ENCODE data around the gene NEK5. TPM values are rescaled to one million over a fixed set of nuclear protein-coding genes. Genes with fewer than 3 reads are reported as not detected.

The NEK5 gene
- polyA plus RNA-seq, 3 donors, result 0.07 TPM; not detected in 2

GRCh38 chr13:51999921-52000320, 129.0 kb downstream of the NEK5 start:
- H4K20me1 ChIP-seq (ENCODE audit: insufficient read depth, low read length), result no peaks in the 10 kb centered on the region
- intact Hi-C loops (cut with micrococcal nuclease), result loop anchor here in 1 of 2 donors (10.0 kb wide), 1 partner anchor 125 kb away; the partner anchor contains the start of gene NEK5
- TF ChIP-seq CTCF (IDR thresholded peaks at IDR 0.05), result no peak
- no peaks in the 10 kb centered on the region for H3K27me3 ChIP-seq (ENCODE audit: control insufficient read depth in 2 of 2, insufficient read depth in 2 of 2, low read length in 2 of 2)
- H2AFZ ChIP-seq (ENCODE audit: insufficient read depth, low read depth, low read length, poor library complexity, severe bottlenecking), result no peak overlapping the region
- no peak overlapping the region for H3K4me2 ChIP-seq (replicated peaks; ENCODE audit: extremely low read depth, low read length, poor library complexity, severe bottlenecking)
- Mint-ChIP-seq H3K9me3 (no peaks in the 10 kb centered on the region), H3K4me3 (no peak overlapping the region), H3K27ac (no peak overlapping the region), H3K36me3 (no peaks in the 10 kb centered on the region), H3K4me1 (peaks cover 12% of the 10 kb centered on the region), H3K27me3 (ENCODE audit: low read depth in 3 of 3) (peaks cover 1 to 6% (median 6%) of the 10 kb centered on the region in 3 donors)
- no peak for DNase-seq
- H3K9me3 ChIP-seq (replicated peaks in 1 of 2; ENCODE audit: control insufficient read depth in 1 of 2, insufficient read depth in 1 of 2, low read length in 2 of 2), result no peaks in the 10 kb centered on the region
- no peak overlapping the region for H3K9ac ChIP-seq (ENCODE audit: insufficient read depth, low read length, poor library complexity, severe bottlenecking)
- no peak overlapping the region for H3K27ac ChIP-seq (ENCODE audit: low read depth in 1 of 2, low read length in 2 of 2)
- WGBS (ENCODE audit: insufficient coverage), result 100% methylated on average over 1 of the region's 1 CpG
- peaks cover 10% of the 10 kb centered on the region in 2 donors for H3K4me1 ChIP-seq (ENCODE audit: control insufficient read depth in 1 of 2, insufficient read depth in 2 of 2, low read length in 2 of 2)
- no peaks in the 10 kb centered on the region for H3K36me3 ChIP-seq (replicated peaks in 1 of 2; ENCODE audit: control insufficient read depth in 1 of 2, insufficient read depth in 2 of 2, low read length in 2 of 2)
- no peaks in the 10 kb centered on the region for H3K79me2 ChIP-seq (ENCODE audit: insufficient read depth, low read length)
- H3K4me3 ChIP-seq (replicated peaks in 1 of 3; ENCODE audit: low read depth in 2 of 3, low read length in 3 of 3), result no peak overlapping the region

- Mint-ChIP-seq H3K36me3 (no peaks in the 10 kb centered on the region), H3K4me3 (no peak overlapping the region), H3K27ac (no peak overlapping the region), H3K4me1 (peaks cover 15% of the 10 kb centered on the region), H3K9me3 (no peaks in the 10 kb centered on the region), H3K27me3 (ENCODE audit: low read depth in 3 of 3) (peaks cover 1 to 6% (median 6%) of the 10 kb centered on the region in 3 donors)
- TF ChIP-seq CTCF (IDR thresholded peaks at IDR 0.05), result no peak
- WGBS (ENCODE audit: insufficient coverage), result 77% methylated on average over 11 of the region's 13 CpGs
- Histone ChIP-seq H4K20me1 (ENCODE audit: insufficient read depth, low read length) (no peaks in the 10 kb centered on the region), H3K4me2 (replicated peaks; ENCODE audit: extremely low read depth, low read length, poor library complexity, severe bottlenecking) (no peak overlapping the region), H3K36me3 (replicated peaks in 1 of 2; ENCODE audit: control insufficient read depth in 1 of 2, insufficient read depth in 2 of 2, low read length in 2 of 2) (no peaks in the 10 kb centered on the region), H3K27me3 (ENCODE audit: control insufficient read depth in 2 of 2, insufficient read depth in 2 of 2, low read length in 2 of 2) (no peaks in the 10 kb centered on the region), H3K9ac (ENCODE audit: insufficient read depth, low read length, poor library complexity, severe bottlenecking) (no peak overlapping the region), H3K4me1 (ENCODE audit: control insufficient read depth in 1 of 2, insufficient read depth in 2 of 2, low read length in 2 of 2) (peaks cover 10 to 13% of the 10 kb centered on the region in 2 donors), H3K79me2 (ENCODE audit: insufficient read depth, low read length) (no peaks in the 10 kb centered on the region), H3K27ac (ENCODE audit: low read depth in 1 of 2, low read length in 2 of 2) (no peak overlapping the region), H3K4me3 (replicated peaks in 1 of 3; ENCODE audit: low read depth in 2 of 3, low read length in 3 of 3) (no peak overlapping the region), H3K9me3 (replicated peaks in 1 of 2; ENCODE audit: control insufficient read depth in 1 of 2, insufficient read depth in 1 of 2, low read length in 2 of 2) (no peaks in the 10 kb centered on the region), H2AFZ (ENCODE audit: insufficient read depth, low read depth, low read length, poor library complexity, severe bottlenecking) (no peak overlapping the region)
- intact Hi-C loops (cut with micrococcal nuclease), result no loop called here
- DNase-seq, result no peak
Measured at GRCh38 chr13:51999510-51999911, 129.4 kb downstream of the NEK5 start.
